Measurements from ENCODE around the gene CASZ1. TPM values are rescaled to one million over a fixed set of nuclear protein-coding genes. Genes with fewer than 3 reads are reported as not detected.

CASZ1 gene
- total RNA-seq, 1 experiment from 2014 or later = 2.3 TPM

DNA sequence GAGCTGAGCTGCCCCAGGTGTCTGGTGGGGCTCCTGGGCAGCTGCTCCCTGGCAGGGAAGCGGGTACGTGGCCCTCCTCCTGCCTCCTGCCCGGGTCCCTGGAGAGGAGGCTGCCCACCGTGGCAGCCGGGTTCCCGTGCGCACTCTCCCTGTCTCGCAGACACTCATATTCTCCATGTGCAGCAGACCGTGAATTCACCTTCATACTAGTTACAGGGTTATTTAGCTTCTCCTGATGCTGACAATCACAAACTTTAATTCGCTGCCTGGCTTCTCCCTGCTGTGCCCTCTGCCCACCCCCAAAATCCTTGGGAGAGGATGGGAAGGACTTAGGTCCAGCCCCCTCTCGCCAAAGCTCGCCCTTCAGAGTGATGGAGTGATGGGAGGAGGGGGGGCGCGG lies 95.3 kb downstream of the CASZ1 start:
- peaks cover 4% of the 10 kb centered on the region; the same call in 1 of the 2 replicates for H3K4me1 ChIP-seq
- peaks cover 26% of the 10 kb centered on the region for H3K27me3 ChIP-seq
- no peak for DNase-seq
- no peaks in the 10 kb centered on the region for H3K36me3 ChIP-seq
- no peak overlapping the region for H3K4me3 ChIP-seq
- no peaks in the 10 kb centered on the region for H3K9me3 ChIP-seq (replicated peaks)
- no peak overlapping the region for H3K27ac ChIP-seq

DNA sequence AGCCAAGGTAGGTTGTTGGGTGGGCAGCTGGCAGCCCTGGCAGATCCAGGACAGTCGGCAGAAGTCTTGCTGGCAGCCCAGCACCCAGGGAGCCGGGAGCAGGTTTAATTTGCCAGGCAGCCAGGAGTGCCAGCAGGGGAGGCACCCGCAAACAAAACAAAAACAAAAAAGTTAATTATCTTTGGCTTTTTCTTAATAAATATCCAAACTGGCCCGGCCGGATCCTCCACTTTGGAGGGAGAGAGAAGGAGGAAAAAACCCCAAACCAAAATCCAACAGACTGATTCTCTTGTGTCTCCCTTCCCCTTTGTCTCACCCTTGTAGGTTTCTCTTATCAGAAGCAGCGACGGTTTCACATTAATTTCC lies 97.0 kb downstream of the CASZ1 start:
- DNase-seq = no peak
- Histone ChIP-seq H3K27ac (no peak overlapping the region), H3K4me3 (no peak overlapping the region), H3K27me3 (peaks cover 18% of the 10 kb centered on the region), H3K9me3 (replicated peaks) (no peaks in the 10 kb centered on the region), H3K4me1 (0 out of 2 replicates have a peak, but pooled peaks cover 2% of the 10 kb centered on the region), H3K36me3 (no peaks in the 10 kb centered on the region)

DNA sequence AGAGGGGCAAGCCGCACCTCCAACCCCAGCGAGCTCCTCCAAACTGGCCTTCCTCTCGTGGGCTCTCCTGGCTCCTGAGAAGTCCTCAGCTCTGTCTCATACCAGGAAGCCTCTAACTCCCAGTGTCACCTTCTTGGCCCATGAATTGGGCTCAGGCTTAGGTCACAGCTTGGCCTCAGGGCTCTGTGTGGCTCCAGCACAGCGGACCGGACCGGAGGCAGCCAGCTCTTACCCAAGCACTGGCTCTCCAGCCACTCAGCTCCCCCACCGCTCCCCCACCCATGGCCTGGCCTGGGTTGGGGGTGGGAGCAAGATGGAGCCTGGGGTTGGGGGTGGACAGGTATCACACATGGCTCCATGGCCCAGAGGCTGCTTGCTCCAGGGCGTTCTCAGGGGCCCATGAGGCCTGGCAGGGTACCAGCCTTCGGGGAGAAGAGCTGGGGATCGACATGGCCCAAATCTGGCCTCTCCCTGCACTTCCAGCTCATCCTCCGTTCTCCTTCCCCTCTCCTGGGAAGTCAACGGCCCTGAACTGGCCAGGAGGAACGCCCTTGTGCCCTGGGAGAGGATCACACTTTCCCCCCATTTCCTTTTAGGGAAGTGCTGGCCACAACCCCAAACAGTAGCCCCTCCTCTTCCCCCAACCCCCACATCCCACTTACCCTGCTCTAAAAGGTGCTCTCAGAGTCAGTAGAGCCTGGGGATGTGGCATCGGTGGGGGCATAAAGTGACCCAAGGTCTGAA lies 97.5 kb downstream of the CASZ1 start:
- DNase-seq = no peak
- no peak overlapping the region for H3K4me3 ChIP-seq
- no peak overlapping the region for H3K27ac ChIP-seq
- no peaks in the 10 kb centered on the region for H3K36me3 ChIP-seq
- H3K9me3 ChIP-seq (replicated peaks) = no peaks in the 10 kb centered on the region
- peaks cover 13% of the 10 kb centered on the region for H3K27me3 ChIP-seq
- 0 out of 2 replicates have a peak, but pooled peaks cover 2% of the 10 kb centered on the region for H3K4me1 ChIP-seq

DNA sequence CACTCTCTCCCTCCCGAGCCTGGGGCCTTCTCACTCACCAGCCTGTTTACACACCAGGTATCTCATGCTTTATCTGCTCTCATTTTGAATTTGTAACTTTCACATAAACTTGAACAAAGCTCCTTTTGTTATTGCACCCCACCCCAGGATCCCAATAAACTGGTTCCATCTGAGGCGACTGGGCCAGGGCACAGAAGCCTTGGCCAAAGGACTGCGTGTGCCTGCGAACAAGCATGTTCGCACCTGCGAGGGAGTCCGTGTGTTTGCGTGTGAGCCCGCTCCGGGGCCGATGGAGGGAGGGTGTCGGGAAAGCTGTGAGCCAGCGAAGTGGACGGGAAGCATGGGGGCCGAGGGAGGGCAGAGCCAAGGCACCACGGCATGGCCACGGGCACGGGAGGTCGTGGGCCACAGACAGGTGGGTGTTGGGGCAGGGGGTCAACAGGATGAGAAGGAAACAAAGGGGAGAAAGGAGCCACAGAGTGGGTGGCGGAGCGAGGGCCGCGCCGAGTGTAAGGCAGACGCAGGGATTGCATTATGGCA lies 98.8 kb downstream of the CASZ1 start:
- no peaks in the 10 kb centered on the region for H3K9me3 ChIP-seq (replicated peaks)
- no peak overlapping the region for H3K4me3 ChIP-seq
- H3K27me3 ChIP-seq = peaks cover 13% of the 10 kb centered on the region; the same call in 1 of the 2 replicates
- no peak overlapping the region for H3K27ac ChIP-seq
- H3K4me1 ChIP-seq = 0 out of 2 replicates have a peak, but pooled peaks cover 2% of the 10 kb centered on the region
- no peaks in the 10 kb centered on the region for H3K36me3 ChIP-seq
- DNase-seq = no peak

DNA sequence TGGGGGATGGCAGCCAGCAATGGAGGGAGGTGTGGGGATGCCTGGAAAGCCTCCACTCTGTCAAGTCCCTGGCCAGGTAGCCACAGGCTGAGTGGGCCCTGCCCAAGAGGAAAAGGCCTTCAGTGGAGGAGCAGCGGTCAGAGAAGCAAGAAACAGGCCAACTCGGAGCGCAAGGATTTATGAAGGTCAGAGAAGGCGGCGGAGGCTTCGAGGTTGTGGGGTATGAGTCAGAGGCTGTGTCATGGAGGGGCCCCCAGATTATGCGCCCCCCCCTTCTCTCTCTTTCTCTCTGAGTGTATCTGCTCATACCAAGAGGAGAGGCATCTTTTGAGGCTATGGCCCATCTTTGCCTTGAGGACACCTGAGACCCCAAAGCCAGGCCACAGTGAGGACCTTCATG lies 99.5 kb downstream of the CASZ1 start:
- H3K4me1 ChIP-seq = 0 out of 2 replicates have a peak, but pooled peaks cover 2% of the 10 kb centered on the region
- no peaks in the 10 kb centered on the region for H3K36me3 ChIP-seq
- no peaks in the 10 kb centered on the region for H3K9me3 ChIP-seq (replicated peaks)
- DNase-seq = no peak
- no peak overlapping the region for H3K27ac ChIP-seq
- peaks cover 16% of the 10 kb centered on the region; the same call in 1 of the 2 replicates for H3K27me3 ChIP-seq
- H3K4me3 ChIP-seq = no peak overlapping the region

DNA sequence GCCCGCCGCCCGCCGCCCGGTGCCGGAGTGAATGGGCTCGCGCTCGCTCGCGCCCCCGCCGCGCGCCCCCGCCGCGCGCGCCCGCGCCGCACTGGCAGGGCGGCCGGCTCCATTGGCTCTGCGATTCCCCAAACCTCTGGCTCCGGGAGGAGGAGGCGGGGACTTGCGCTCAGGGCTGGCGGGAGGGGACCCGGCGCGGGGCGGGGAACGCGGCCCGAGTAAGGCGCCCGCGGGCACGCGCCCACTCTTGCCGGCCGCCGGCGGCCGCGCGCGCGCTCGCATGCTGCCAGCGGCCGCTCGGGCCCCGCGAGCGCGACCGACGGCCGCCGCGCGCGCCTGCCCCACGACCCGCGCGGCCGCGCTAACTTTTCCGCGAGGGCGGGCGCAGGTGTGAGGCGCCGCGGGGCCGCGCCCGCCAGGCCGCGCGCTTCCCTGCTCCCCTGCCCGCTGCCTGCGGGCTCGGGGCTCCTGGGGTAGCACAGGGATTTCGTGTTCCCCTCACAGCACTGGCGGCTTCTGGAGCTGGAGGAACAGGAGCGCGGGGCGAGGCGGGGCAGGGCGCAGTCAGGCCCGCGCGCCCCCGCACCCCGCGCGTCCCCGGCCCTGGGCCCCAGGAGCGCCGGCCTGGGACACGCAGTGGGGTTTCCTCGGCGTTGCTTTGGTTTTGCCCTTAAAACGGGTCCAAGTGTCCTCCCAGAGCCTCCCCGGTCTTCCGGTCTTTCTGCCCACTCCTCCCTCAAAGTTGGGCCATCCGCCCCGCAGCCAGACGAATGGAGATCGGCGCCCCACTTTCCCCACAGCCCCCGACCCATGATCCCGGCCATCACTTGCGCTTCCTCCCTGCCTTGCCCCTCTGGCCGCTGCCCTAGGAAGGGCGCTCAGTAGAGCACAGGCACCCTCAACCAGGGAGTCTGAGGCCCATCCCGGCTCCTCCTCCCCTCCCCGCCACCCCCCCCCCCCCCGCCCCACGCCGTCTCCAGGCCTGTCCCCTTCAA lies 101.5 kb downstream of the CASZ1 start:
- H3K27ac ChIP-seq = no peak overlapping the region
- peak overlapping the region; percentile 59 for H3K4me3 ChIP-seq
- peak; percentile 89 for DNase-seq
- no peaks in the 10 kb centered on the region for H3K9me3 ChIP-seq (replicated peaks)
- no peaks in the 10 kb centered on the region for H3K36me3 ChIP-seq
- H3K27me3 ChIP-seq = peaks cover 16% of the 10 kb centered on the region; the same call in 1 of the 2 replicates
- H3K4me1 ChIP-seq = 0 out of 2 replicates have a peak, but pooled peaks cover 2% of the 10 kb centered on the region

DNA sequence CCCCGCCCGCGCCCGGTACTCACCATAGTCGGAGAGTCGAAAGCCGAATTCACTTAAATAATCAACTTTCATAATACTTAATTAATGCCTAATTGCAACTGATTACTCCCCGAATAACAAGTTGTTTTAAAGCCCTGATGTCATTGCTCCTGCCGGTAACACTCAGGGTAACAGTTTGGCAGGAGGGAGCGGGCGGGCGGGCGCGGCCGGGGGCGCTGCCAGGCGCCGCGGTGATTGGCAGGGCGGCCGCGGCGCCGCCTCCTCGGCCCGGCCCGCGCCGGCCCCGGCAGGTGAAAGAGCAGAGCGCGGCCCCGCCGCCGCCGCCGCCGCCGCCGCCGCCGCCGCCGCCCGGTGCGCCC lies 102.2 kb downstream of the CASZ1 start:
- Histone ChIP-seq H3K27ac (no peak overlapping the region), H3K9me3 (replicated peaks) (no peaks in the 10 kb centered on the region), H3K4me1 (0 out of 2 replicates have a peak, but pooled peaks cover 2% of the 10 kb centered on the region), H3K4me3 (peak overlapping the region; percentile 73), H3K27me3 (peaks cover 13% of the 10 kb centered on the region; the same call in 1 of the 2 replicates), H3K36me3 (no peaks in the 10 kb centered on the region)
- DNase-seq = no peak

DNA sequence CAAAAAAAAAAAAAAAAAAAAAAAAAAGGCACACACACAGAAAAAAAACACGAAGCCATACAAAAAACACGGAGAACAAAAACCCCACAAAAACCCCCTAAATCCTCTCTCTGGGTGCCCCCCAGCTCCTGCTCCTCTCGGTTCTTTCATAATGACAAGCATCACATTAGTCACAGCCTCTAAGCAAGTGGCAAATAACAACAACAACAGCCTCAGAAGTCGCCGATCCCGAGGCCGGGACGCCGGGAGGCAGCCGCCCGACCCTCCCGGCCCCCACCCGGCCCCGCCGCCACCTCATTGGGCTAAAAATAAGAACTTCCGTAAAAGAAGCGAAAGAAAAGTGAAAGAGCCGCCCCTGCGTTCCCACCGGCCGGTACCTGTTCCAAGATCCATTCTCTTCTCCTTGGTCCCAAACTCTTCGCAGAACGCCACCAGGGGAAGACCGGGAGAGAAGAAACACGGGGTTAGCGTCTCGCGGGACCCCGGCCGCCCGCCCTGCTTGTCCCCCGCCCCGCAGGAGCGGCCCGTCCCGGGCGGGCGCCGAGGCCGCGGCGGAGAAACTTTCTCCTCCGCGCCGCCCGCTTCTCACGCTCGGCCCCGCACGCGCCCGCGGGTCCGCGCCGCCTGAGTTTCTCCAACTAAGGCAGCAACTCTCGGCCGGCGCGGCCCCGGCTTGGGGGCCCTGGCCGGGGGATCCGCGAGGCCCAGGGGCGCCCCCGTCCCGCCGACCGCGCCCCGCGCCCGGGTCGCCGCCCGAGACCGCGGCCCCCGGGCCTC lies 102.8 kb downstream of the CASZ1 start:
- no peak overlapping the region for H3K27ac ChIP-seq
- H3K9me3 ChIP-seq (replicated peaks) = no peaks in the 10 kb centered on the region
- peak in 1 of 2 experiments; percentile 40 for DNase-seq
- H3K27me3 ChIP-seq = peaks cover 11% of the 10 kb centered on the region; the same call in 1 of the 2 replicates
- 0 out of 2 replicates have a peak, but pooled peaks cover 2% of the 10 kb centered on the region for H3K4me1 ChIP-seq
- no peaks in the 10 kb centered on the region for H3K36me3 ChIP-seq
- H3K4me3 ChIP-seq = peak overlapping the region; percentile 73

DNA sequence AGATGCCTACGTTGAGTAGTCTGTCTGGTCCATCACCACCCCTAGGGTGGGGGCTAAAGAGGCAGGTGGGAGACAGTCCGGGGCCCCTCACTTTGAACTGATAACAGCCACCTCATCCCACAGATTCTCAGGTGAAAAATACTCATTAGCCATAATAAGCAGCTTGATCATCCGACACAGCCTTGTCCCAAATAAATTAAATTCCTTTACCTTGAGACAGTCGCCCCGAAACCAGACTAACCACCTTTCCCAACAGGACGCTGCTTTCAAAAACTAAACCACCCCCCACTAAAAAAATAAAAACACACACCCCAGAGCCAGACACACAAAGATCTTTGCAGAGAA lies 103.3 kb downstream of the CASZ1 start:
- 0 out of 2 replicates have a peak, but pooled peaks cover 2% of the 10 kb centered on the region for H3K4me1 ChIP-seq
- DNase-seq = no peak

DNA sequence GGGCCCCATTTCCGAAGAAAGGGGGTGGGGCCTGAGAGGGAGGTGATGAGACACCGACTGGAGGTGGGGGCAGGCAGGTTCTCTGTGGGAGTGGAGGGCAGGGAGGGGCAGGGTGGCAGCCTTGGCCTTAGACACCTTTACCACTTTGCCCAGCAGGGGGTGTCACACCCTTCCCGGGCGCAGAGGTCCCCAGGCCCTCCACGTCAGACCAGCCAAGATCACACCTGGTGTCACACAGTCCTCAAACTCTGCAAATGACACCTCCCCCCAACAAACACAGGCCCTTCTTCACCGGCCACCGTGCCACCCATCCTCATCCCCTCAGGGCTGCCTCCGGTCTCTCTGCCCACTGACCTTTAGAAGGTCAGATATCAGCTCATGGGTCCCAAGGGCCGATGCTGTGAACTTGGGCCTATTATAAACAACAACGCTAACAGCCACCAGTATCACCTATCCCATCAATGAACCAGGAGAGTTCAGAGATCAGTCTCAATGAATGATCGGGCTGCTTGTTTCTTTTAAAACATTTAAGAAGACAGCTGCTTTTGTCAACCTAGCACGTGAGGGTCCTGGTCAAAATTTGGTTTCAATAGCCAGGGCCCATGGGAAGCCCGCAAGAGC lies 103.9 kb downstream of the CASZ1 start:
- 0 out of 2 replicates have a peak, but pooled peaks cover 2% of the 10 kb centered on the region for H3K4me1 ChIP-seq
- H3K27ac ChIP-seq = no peak overlapping the region
- H3K4me3 ChIP-seq = no peak overlapping the region
- peak in 1 of 2 experiments; percentile 57 for DNase-seq
- H3K27me3 ChIP-seq = peaks cover 10% of the 10 kb centered on the region; the same call in 1 of the 2 replicates
- no peaks in the 10 kb centered on the region for H3K9me3 ChIP-seq (replicated peaks)
- no peaks in the 10 kb centered on the region for H3K36me3 ChIP-seq

More for the DNA sequence above, 103.3 kb downstream of the CASZ1 start:
- Histone ChIP-seq H3K9me3 (replicated peaks) (no peaks in the 10 kb centered on the region), H3K27me3 (peaks cover 11% of the 10 kb centered on the region; the same call in 1 of the 2 replicates), H3K4me3 (no peak overlapping the region), H3K36me3 (no peaks in the 10 kb centered on the region), H3K27ac (no peak overlapping the region)

DNA sequence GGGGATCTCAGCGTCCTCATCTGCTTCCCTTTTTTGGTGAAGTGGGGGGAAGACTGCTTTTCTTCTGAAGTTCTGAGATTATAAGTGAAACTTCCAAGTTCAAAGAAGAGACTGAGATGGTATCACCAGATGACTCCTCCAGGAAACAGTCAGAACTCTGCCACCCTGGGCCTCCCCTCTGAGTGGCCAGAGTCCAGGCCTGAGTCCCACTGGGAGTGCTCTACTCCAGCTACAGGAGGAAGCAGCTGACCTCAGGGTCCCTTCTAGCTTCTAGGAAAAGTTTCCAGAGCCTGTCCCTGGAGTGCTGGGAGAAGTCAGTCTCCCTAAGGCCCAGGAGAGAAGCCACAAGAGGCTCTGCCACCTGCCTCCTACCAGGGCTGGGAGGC lies 104.7 kb downstream of the CASZ1 start:
- DNase-seq = no peak
- peaks cover 8% of the 10 kb centered on the region for H3K4me1 ChIP-seq
- no peak overlapping the region for H3K4me3 ChIP-seq
- no peak overlapping the region for H3K27ac ChIP-seq
- no peaks in the 10 kb centered on the region for H3K9me3 ChIP-seq (replicated peaks)
- H3K36me3 ChIP-seq = no peaks in the 10 kb centered on the region
- H3K27me3 ChIP-seq = peaks cover 5% of the 10 kb centered on the region; the same call in 1 of the 2 replicates

DNA sequence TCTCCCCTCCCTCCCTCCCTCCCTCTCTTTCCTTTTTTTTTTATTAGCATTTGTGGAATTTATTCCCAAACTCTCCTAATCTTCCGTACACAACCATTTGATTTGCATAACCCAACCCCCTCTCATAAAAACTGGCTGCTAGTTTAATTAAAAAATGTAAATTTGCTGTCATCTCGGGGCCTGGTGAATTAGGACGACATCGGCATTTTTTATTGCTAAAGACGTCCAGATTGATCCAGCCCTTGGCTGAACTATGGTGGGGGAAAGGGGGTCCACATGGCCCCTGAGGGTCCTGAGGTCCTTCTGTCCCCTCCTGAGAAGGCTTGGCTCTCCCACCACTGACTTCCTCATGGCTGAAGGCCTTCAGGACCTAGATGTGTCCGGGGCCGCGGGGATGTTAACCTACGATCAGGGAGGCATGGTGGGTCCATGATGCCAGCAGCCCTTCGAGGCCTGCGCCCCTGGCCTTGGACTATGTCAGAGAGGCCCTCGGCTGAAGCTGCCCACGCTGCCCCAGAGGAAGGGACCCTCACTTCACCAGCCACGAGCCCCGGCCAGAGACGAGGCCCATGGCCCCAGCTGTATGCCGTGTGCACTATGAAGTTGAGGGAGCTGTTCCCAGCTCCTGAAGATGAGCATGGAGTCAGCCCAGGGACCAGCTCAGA lies 105.2 kb downstream of the CASZ1 start:
- peaks cover 5% of the 10 kb centered on the region; the same call in 1 of the 2 replicates for H3K27me3 ChIP-seq
- peaks cover 13% of the 10 kb centered on the region for H3K4me1 ChIP-seq
- no peaks in the 10 kb centered on the region for H3K36me3 ChIP-seq
- no peaks in the 10 kb centered on the region for H3K9me3 ChIP-seq (replicated peaks)
- no peak overlapping the region for H3K4me3 ChIP-seq
- H3K27ac ChIP-seq = no peak overlapping the region
- no peak for DNase-seq

DNA sequence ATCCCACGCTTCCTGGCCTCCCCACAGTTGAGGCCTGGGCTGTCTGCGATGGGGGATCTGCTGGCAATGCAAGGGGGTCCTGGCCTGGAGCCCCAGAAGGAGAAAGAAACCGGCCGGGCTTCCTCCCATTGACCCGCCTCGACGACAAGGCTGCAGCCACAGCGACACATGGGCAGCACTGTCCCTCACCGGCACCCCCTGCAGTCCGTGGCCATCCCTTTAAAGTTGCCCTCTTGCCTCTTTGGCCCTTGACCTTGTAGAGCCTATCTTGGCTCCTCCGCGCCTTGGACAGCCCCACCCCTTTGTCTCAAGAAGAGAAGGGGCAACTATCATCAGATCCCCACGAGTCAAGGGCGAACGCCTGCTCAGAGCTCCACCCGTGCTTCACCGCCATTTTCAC lies 106.0 kb downstream of the CASZ1 start:
- no peak for DNase-seq
- H3K27me3 ChIP-seq = peaks cover 5% of the 10 kb centered on the region; the same call in 1 of the 2 replicates
- peaks cover 18% of the 10 kb centered on the region for H3K4me1 ChIP-seq
- no peaks in the 10 kb centered on the region for H3K9me3 ChIP-seq (replicated peaks)
- no peaks in the 10 kb centered on the region for H3K36me3 ChIP-seq
- H3K4me3 ChIP-seq = no peak overlapping the region
- H3K27ac ChIP-seq = no peak overlapping the region

All from SJCRH30 (cell line).